WTC11 (cell line): ENCODE measurements around the gene VWA5B1.

Source experiments
- ELF4 ChIP-seq: sonication (generic); formaldehyde crosslinking; IDR thresholded peaks from 2 replicates; pipeline ENCODE4 v1.8.1; 2022; ENCODE audit warnings: low read depth, mild to moderate bottlenecking, moderate library complexity, missing genetic modification reagents
- FOXJ3 ChIP-seq: sonication (generic); formaldehyde crosslinking; IDR thresholded peaks from 2 replicates; pipeline ENCODE4 v1.9.0; 2021; ENCODE audit warnings: missing genetic modification reagents, mild to moderate bottlenecking, borderline replicate concordance
- GTF2I ChIP-seq: fragments of 250-450 bp; sonication (Bioruptor Pico); conservative IDR thresholded peaks from 2 replicates; pipeline ENCODE4 v1.4.0; 2021; ENCODE audit warnings: mild to moderate bottlenecking
- JUN ChIP-seq: sonication (generic); formaldehyde crosslinking; IDR thresholded peaks from 2 replicates; pipeline ENCODE4 v1.8.0; 2023; ENCODE audit warnings: mild to moderate bottlenecking, missing genetic modification reagents
- MYBL2 ChIP-seq: sonication (generic); formaldehyde crosslinking; IDR thresholded peaks from 2 replicates; pipeline ENCODE4 v1.8.1; 2023; ENCODE audit warnings: mild to moderate bottlenecking, moderate library complexity, missing genetic modification reagents
- NFATC4 ChIP-seq: fragments of 250-450 bp; sonication (Bioruptor Pico); IDR thresholded peaks from 2 replicates; pipeline ENCODE4 v1.9.0; 2021; ENCODE audit warnings: mild to moderate bottlenecking
- ZNF121 ChIP-seq: sonication (generic); formaldehyde crosslinking; IDR thresholded peaks from 2 replicates; pipeline ENCODE4 v1.8.0; 2023; ENCODE audit warnings: missing genetic modification reagents
- ZNF423 ChIP-seq: fragments of 250-450 bp; sonication (Bioruptor Pico); IDR thresholded peaks from 2 replicates; pipeline ENCODE4 v2.1.2; 2022; ENCODE audit warnings: mild to moderate bottlenecking, moderate library complexity
- TF ChIP-seq, protein P1 (sequence below): fragments of 200-600 bp; IDR thresholded peaks from 2 replicates; pipeline ENCODE4 v1.8.0; 2022; ENCODE audit warnings: antibody characterized with exemption
- TF ChIP-seq, protein P2 (sequence below): sonication (generic); formaldehyde crosslinking; IDR thresholded peaks from 2 replicates; pipeline ENCODE4 v1.8.1; 2023; ENCODE audit warnings: mild to moderate bottlenecking, missing genetic modification reagents, moderate library complexity

DNA sequence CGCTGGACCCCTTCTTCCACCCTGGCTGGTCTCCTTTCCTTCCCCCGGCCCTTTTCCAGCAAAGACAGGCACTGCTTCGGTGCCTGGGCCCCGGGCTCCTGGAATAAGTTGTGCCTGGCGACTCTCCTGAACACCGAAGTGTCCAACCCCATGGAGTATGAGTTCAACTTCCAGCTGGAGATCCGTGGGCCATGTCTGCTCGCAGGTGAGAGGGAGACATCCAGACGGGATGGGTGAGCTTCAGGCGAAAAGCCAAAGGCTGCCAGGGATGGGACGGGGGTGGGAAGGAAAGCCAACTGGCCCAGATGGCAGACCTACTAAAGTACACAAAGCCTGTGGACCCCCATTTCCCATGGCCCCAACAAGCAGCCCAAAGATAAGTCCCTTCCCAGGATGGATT lies 26.8 kb downstream of the VWA5B1 start:
- TF ChIP-seq, protein P1, sequence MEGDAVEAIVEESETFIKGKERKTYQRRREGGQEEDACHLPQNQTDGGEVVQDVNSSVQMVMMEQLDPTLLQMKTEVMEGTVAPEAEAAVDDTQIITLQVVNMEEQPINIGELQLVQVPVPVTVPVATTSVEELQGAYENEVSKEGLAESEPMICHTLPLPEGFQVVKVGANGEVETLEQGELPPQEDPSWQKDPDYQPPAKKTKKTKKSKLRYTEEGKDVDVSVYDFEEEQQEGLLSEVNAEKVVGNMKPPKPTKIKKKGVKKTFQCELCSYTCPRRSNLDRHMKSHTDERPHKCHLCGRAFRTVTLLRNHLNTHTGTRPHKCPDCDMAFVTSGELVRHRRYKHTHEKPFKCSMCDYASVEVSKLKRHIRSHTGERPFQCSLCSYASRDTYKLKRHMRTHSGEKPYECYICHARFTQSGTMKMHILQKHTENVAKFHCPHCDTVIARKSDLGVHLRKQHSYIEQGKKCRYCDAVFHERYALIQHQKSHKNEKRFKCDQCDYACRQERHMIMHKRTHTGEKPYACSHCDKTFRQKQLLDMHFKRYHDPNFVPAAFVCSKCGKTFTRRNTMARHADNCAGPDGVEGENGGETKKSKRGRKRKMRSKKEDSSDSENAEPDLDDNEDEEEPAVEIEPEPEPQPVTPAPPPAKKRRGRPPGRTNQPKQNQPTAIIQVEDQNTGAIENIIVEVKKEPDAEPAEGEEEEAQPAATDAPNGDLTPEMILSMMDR, result no peak
- TF ChIP-seq ZNF121 (CRISPR knock-in tag), result no peak
- no peak for TF ChIP-seq GTF2I (CRISPR knock-in tag)
- TF ChIP-seq NFATC4 (CRISPR knock-in tag), result no peak
- no peak for TF ChIP-seq ELF4 (CRISPR knock-in tag)
- no peak for TF ChIP-seq JUN (CRISPR knock-in tag)
- no peak for TF ChIP-seq MYBL2 (CRISPR knock-in tag)
- TF ChIP-seq, protein P2, sequence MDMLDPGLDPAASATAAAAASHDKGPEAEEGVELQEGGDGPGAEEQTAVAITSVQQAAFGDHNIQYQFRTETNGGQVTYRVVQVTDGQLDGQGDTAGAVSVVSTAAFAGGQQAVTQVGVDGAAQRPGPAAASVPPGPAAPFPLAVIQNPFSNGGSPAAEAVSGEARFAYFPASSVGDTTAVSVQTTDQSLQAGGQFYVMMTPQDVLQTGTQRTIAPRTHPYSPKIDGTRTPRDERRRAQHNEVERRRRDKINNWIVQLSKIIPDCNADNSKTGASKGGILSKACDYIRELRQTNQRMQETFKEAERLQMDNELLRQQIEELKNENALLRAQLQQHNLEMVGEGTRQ, result no peak
- no peak for TF ChIP-seq ZNF423 (CRISPR knock-in tag)
- no peak for TF ChIP-seq FOXJ3
